Esophagus muscularis mucosa (tissue), 4 donors: ENCODE measurements around the gene CNTNAP2. TPM values are rescaled to one million over a fixed set of nuclear protein-coding genes. Genes with fewer than 3 reads are reported as not detected.

Experiments
- DNase-seq: peaks from one replicate; pipeline ENCODE4 v3.0.0-alpha.2; 2017; ENCODE audit errors: extremely low spot score
- H3K27ac ChIP-seq, 4 donors: fragments of 200-600 bp; sonication (generic); replicated peaks in 1 of 4; 1 replicate in 3 of 4; 2 replicates in 1 of 4; pipeline ENCODE4 v1.5.1; 2016 to 2019; ENCODE audit warnings: mild to moderate bottlenecking in 1 of 4
- H3K27me3 ChIP-seq, 4 donors: fragments of 200-600 bp; sonication (generic); one replicate each; pipeline versions ENCODE4 v1.5.1 to v1.6.0; 2016 to 2019
- H3K36me3 ChIP-seq, 4 donors: fragments of 200-600 bp; sonication (generic); one replicate each; pipeline ENCODE4 v1.5.1; 2016 to 2019
- H3K4me1 ChIP-seq, 4 donors: fragments of 200-600 bp; sonication (generic); one replicate each; pipeline ENCODE4 v1.5.1; 2016 to 2019
- H3K4me3 ChIP-seq, 4 donors: fragments of 200-600 bp; sonication (generic); 1 replicate in 2 of 4; 2 replicates in 2 of 4; pipeline ENCODE4 v1.5.1; 2016 to 2019; ENCODE audit warnings: mild to moderate bottlenecking in 4 of 4, moderate library complexity in 1 of 4
- H3K9me3 ChIP-seq, 4 donors: fragments of 200-600 bp; sonication (generic); 1 replicate in 3 of 4; 2 replicates in 1 of 4; pipeline ENCODE4 v1.5.1; 2016 to 2019
- EP300 ChIP-seq: sonication (generic); formaldehyde crosslinking; IDR thresholded peaks from one replicate; pipeline ENCODE4 v1.6.1; 2017; ENCODE audit warnings: antibody characterized with exemption
- POLR2A ChIP-seq: fragments of 450-650 bp; IDR thresholded peaks from one replicate; pipeline ENCODE4 v1.6.1; 2017; ENCODE audit warnings: antibody characterized with exemption, moderate library complexity, mild to moderate bottlenecking, low read depth
- POLR2AphosphoS5 ChIP-seq, 2 donors: sonication (generic); formaldehyde crosslinking; IDR thresholded peaks; one replicate each; pipeline ENCODE4 v1.6.1; 2017; ENCODE audit warnings: antibody characterized with exemption in 2 of 2
- WGBS: methylation state at CpG from one replicate; pipeline ENCODE4 v1.1.5; 2018; 5-methylcytosine and 5-hydroxymethylcytosine counted together
- intact Hi-C: fragments of 100-400 bp; cut with DNase I; formaldehyde crosslinking; loops from one replicate; pipeline ENCODE4 v1.15.1; 2023
- total RNA-seq, 4 donors: library from RNA; depleted of rRNA; stranded (reverse); fragments of >200 nt; gene quantifications; one replicate each; pipeline versions ENCODE4 v1.1.0 to v1.2.1, GENCODE V29; 2016
- TF ChIP-seq, protein P1 (sequence below), 3 experiments: fragments of 200-600 bp in 2 of 3; fragments of 450-650 bp in 1 of 3; sonication (generic) in 2 of 3; IDR thresholded peaks; one replicate each; pipeline ENCODE4 v1.5.1; 2017 to 2019; ENCODE audit warnings: antibody characterized with exemption in 3 of 3, mild to moderate bottlenecking in 2 of 3, moderate library complexity in 1 of 3

CNTNAP2 gene
- total RNA-seq, 4 donors from 2014 or later = 1.2 to 2.9 (median 1.9) TPM

DNA sequence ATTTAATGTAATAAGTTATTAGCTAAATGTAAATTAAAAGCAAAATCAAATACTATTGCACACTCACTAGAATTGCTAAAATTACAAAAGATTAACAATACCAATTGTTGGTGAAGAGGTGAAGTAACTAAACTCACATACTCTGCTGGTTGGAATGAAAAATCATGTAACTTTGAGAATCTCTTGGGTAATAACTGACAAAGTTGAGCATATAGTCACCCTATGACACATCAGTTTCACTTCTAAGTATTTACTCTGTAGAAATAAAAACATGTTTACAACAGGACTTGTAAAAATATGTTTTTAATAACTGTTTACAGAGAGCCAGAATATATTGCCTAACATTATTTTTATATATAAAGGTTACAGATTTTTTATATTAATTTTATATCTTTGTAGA is 33.6 kb downstream of the CNTNAP2 start:
- intact Hi-C loops = no loop called here
- no peak overlapping the region for H3K27ac ChIP-seq
- no peak for DNase-seq
- no peaks in the 10 kb centered on the region for H3K4me1 ChIP-seq
- TF ChIP-seq POLR2A (no peak), POLR2AphosphoS5 (IDR thresholded peaks at IDR 0.05) (no peak), EP300 (no peak)
- TF ChIP-seq, protein P1, sequence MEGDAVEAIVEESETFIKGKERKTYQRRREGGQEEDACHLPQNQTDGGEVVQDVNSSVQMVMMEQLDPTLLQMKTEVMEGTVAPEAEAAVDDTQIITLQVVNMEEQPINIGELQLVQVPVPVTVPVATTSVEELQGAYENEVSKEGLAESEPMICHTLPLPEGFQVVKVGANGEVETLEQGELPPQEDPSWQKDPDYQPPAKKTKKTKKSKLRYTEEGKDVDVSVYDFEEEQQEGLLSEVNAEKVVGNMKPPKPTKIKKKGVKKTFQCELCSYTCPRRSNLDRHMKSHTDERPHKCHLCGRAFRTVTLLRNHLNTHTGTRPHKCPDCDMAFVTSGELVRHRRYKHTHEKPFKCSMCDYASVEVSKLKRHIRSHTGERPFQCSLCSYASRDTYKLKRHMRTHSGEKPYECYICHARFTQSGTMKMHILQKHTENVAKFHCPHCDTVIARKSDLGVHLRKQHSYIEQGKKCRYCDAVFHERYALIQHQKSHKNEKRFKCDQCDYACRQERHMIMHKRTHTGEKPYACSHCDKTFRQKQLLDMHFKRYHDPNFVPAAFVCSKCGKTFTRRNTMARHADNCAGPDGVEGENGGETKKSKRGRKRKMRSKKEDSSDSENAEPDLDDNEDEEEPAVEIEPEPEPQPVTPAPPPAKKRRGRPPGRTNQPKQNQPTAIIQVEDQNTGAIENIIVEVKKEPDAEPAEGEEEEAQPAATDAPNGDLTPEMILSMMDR (IDR thresholded peaks at IDR 0.05) = no peak
- no peak overlapping the region for H3K4me3 ChIP-seq
- H3K27me3 ChIP-seq = no peaks in the 10 kb centered on the region
- no peaks in the 10 kb centered on the region for H3K9me3 ChIP-seq
- no peaks in the 10 kb centered on the region for H3K36me3 ChIP-seq

DNA sequence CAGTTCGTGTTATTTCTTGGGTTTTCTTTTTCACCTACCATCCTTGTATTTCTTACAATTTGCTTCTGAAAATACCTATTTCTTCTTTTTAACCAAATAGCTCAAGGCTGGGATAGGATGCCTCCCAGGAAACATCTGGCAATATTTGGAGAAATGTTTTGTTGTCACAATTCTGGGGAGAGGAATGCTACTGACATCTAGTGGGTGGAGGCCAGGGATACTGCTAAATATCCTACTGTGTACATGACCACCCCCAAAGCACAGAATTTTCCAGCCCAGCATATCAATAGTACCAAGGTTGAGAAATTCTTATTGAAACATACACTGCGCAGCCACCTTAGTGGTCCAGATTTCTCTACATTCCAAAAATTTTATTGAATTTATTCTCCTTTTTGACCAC is 55.5 kb downstream of the CNTNAP2 start:
- TF ChIP-seq, protein P1 (IDR thresholded peaks at IDR 0.05) = no peak
- TF ChIP-seq POLR2A (no peak), EP300 (no peak), POLR2AphosphoS5 (IDR thresholded peaks at IDR 0.05) (no peak)
- WGBS = 87% methylated on average over 2 of the region's 2 CpGs

DNA sequence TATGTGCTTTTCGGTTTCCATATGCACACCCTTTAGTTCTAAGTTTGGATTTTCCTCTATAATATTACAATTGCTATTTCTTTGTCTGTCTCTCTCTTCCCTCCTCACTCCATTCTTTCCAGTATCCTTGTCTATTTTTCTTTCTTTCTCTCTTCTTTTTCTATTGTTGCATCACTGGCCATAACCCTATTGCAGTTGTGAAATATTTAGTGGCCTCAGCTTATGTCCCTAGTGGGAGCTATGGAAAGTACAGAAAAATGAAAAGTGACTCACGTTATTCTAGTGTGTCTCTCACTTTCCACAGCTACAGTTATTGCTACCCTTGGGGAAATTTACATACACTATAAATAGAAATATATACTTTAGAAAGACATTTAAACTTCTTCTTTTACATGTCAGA is 59.1 kb downstream of the CNTNAP2 start:
- H3K36me3 ChIP-seq = no peaks in the 10 kb centered on the region
- no peak overlapping the region for H3K27ac ChIP-seq
- DNase-seq = no peak
- no peaks in the 10 kb centered on the region for H3K9me3 ChIP-seq
- no peaks in the 10 kb centered on the region for H3K27me3 ChIP-seq
- intact Hi-C loops = no loop called here
- 76% methylated on average over 2 of the region's 2 CpGs for WGBS
- TF ChIP-seq POLR2A (no peak), EP300 (no peak), POLR2AphosphoS5 (IDR thresholded peaks at IDR 0.05) (no peak)
- TF ChIP-seq, protein P1 (IDR thresholded peaks at IDR 0.05) = no peak
- H3K4me3 ChIP-seq = no peak overlapping the region
- H3K4me1 ChIP-seq = no peaks in the 10 kb centered on the region

More for the DNA sequence above, 55.5 kb downstream of the CNTNAP2 start:
- DNase-seq = no peak
- intact Hi-C loops = no loop called here
- H3K4me3 ChIP-seq = no peak overlapping the region
- H3K27me3 ChIP-seq = no peaks in the 10 kb centered on the region
- H3K4me1 ChIP-seq = no peaks in the 10 kb centered on the region
- no peak overlapping the region for H3K27ac ChIP-seq
- no peaks in the 10 kb centered on the region for H3K36me3 ChIP-seq
- H3K9me3 ChIP-seq = no peaks in the 10 kb centered on the region

DNA sequence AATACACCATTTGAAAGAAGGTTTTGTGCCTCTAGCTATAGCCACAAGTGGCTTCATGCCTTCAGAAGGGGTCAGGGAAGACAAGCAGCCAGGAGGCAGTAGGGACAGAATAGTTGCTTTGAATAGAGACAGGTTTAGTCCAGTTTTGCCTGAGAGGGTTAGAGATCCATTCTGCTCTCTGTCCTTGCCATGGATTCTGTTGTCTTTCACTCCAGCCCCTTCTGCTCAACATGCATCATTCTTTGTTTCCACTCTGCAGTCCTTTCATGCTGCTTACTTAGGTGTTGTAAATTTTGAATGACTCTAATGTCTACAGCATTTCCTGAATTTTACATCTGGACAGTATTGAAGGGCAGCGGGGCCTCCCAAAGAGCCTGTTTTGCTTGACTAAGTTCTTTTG is 60.3 kb downstream of the CNTNAP2 start:
- Histone ChIP-seq H3K36me3 (no peaks in the 10 kb centered on the region), H3K27ac (no peak overlapping the region), H3K27me3 (no peaks in the 10 kb centered on the region), H3K9me3 (no peaks in the 10 kb centered on the region), H3K4me3 (no peak overlapping the region), H3K4me1 (no peaks in the 10 kb centered on the region)
- no peak for DNase-seq
- TF ChIP-seq POLR2A = no peak
- TF ChIP-seq EP300 = no peak
- TF ChIP-seq, protein P1 (IDR thresholded peaks at IDR 0.05) = no peak
- TF ChIP-seq POLR2AphosphoS5 (IDR thresholded peaks at IDR 0.05) = no peak
- intact Hi-C loops = no loop called here
- 28% methylated on average over 1 of the region's 1 CpG for WGBS

DNA sequence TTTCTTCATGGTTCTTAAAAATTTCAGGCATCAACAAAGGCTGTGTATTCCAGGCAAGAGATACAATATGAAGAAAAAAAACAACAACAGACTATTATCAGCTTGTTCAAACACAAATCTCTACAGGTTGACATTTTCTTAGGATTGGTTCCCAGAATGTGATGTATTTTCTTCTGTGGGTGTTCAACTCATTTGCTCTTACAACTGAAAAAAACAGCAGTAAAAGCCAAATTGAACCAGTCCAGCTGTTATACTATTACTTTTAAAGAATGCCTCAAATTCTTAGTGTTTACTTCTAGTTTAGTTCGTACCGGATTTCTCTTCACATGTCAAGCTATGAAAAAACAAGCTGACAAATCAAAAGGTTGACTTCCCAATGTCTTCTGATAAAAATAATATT is 60.7 kb downstream of the CNTNAP2 start:
- Histone ChIP-seq H3K36me3 (no peaks in the 10 kb centered on the region), H3K27ac (no peak overlapping the region), H3K4me1 (no peaks in the 10 kb centered on the region), H3K4me3 (no peak overlapping the region), H3K9me3 (no peaks in the 10 kb centered on the region), H3K27me3 (no peaks in the 10 kb centered on the region)
- TF ChIP-seq, protein P1 (IDR thresholded peaks at IDR 0.05) = no peak
- TF ChIP-seq POLR2AphosphoS5 (IDR thresholded peaks at IDR 0.05) (no peak), EP300 (no peak), POLR2A (no peak)
- DNase-seq = no peak
- WGBS = 49% methylated on average over 2 of the region's 2 CpGs
- intact Hi-C loops = no loop called here
